NK-92 treated with Interleukin-12 subunit alpha and Interleukin-12 subunit beta, amount 100 ng/mL, for 24 hours (cell line): ENCODE data around the gene EEF1AKMT1.

Source experiments
- DNase-seq: peaks from one replicate; lab custom pipeline; 2025; lab: John Stamatoyannopoulos, UW

The EEF1AKMT1 gene

DNA sequence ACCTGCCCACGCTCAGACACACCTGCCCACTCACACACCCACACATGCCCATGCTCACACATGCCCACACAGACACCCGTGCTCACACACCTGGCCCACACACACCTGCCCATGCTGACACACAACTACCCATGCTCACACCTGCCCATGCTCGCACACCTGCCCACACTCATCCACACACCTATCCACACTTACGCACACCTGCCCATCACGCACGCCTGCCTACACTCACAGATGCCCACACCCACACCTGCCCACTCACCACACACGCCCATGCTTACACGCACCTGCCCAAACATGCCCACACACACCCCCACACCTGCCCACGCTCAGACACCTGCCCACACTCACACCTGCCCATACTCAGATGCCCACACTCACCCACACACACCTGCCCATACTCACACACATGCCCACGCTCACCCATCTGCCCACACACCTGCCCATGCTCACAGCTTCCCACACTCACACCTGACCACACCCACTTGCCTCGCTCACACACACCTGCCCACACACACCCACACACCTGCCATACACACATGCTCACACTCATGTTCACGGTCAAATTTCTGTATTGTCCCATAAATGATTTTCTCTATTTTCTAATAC is 54.7 kb downstream of the EEF1AKMT1 start:
- DNase-seq = no peak

GRCh38 chr13:20717581-20718542 is 55.9 kb downstream of the EEF1AKMT1 start:
- DNase-seq = no peak

GRCh38 chr13:20716951-20717350 is 56.8 kb downstream of the EEF1AKMT1 start:
- DNase-seq = no peak

GRCh38 chr13:20715330-20715712 is 58.4 kb downstream of the EEF1AKMT1 start:
- no peak for DNase-seq

DNA sequence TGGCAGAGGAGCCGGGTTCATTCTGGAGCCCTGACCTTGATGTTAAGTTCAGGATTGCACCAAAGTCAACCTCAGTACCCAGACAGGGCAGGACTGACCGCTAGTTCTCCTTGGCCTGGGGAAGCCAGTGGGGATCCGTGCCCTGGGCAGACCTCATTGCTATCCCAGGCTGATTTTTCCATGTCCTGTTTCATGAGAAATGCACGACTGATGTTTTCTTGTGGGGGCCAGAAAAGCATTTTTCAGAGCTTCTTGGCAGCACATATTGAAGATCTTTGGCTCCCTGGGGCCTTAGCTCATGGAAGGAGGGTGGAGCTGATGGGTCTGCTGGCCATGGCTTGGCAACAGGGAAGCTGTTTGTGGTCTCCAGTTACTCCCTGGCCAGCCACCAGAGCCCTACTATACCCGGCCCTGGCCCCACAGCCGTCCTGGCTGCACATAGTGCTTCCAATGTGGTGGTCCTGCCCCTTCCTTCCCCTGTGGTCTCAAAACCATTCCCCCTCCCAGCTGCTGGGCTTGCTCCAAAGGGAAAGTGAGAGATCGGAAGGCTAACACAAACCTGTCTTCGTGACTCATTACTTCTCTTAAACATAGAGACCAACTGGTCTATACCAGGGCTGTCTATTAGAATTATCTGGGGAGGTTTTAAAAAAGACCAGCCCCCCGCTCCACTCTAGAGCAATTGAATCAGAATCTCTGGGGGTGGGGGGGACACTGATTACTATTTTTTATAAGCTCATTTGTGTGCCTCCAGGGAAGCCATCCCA is 59.0 kb downstream of the EEF1AKMT1 start:
- no peak for DNase-seq

GRCh38 chr13:20714161-20714560 is 59.6 kb downstream of the EEF1AKMT1 start:
- no peak for DNase-seq

GRCh38 chr13:20713751-20714150 is 60.0 kb downstream of the EEF1AKMT1 start:
- no peak for DNase-seq

GRCh38 chr13:20713014-20713376 is 60.8 kb downstream of the EEF1AKMT1 start:
- no peak for DNase-seq

- DNase-seq = no peak
Measured at GRCh38 chr13:20711301-20712044, 62.3 kb downstream of the EEF1AKMT1 start.

- DNase-seq = no peak
Measured at GRCh38 chr13:20709782-20710181, 64.0 kb downstream of the EEF1AKMT1 start.

DNA sequence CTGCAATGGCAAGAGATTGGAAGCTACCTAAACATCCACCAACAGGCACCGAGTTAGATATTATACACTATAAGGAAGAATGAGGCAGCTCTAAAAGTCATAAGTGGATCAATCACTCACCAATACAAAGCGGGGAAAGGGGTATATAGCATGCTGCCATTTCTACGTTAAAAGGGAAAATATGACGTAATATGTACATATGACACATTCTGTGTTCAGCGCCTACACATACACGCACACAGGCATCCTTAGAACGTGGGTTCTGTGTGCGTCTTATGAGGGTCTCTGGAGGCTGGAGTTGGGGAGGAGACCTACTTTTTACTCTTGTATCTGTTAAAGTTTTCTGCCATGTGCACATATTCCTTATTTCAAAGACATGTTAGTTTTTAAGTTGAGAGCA is 64.4 kb downstream of the EEF1AKMT1 start:
- no peak for DNase-seq

GRCh38 chr13:20708216-20708615 is 65.5 kb downstream of the EEF1AKMT1 start:
- DNase-seq = no peak

GRCh38 chr13:20706661-20707060 is 67.1 kb downstream of the EEF1AKMT1 start:
- DNase-seq = no peak

GRCh38 chr13:20704459-20705069 is 69.2 kb downstream of the EEF1AKMT1 start:
- no peak for DNase-seq

DNA sequence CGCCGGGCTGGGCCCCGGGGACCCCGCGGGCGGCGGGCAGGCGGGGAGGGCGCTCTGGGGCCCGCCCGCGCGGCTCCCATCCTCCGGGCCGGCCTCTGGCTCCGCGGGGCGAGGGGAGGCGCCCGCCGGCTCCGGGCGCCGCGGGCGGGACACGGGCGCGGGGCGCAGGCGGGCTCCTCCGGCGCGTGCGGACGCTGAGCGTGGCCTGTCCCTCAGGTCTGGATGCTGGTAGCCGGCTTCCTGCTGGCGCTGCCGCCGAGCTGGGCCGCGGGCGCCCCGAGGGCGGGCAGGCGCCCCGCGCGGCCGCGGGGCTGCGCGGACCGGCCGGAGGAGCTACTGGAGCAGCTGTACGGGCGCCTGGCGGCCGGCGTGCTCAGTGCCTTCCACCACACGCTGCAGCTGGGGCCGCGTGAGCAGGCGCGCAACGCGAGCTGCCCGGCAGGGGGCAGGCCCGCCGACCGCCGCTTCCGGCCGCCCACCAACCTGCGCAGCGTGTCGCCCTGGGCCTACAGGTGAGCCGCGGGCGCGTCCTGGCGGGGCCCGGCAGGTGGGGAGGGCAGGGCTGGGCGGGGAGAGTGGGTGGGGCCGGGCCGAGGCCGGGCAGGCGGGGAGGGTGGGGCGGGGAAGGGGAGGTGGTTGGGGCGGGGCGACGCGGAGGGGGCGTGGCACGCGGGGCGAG is 69.8 kb downstream of the EEF1AKMT1 start:
- peak; percentile 82 for DNase-seq

DNA sequence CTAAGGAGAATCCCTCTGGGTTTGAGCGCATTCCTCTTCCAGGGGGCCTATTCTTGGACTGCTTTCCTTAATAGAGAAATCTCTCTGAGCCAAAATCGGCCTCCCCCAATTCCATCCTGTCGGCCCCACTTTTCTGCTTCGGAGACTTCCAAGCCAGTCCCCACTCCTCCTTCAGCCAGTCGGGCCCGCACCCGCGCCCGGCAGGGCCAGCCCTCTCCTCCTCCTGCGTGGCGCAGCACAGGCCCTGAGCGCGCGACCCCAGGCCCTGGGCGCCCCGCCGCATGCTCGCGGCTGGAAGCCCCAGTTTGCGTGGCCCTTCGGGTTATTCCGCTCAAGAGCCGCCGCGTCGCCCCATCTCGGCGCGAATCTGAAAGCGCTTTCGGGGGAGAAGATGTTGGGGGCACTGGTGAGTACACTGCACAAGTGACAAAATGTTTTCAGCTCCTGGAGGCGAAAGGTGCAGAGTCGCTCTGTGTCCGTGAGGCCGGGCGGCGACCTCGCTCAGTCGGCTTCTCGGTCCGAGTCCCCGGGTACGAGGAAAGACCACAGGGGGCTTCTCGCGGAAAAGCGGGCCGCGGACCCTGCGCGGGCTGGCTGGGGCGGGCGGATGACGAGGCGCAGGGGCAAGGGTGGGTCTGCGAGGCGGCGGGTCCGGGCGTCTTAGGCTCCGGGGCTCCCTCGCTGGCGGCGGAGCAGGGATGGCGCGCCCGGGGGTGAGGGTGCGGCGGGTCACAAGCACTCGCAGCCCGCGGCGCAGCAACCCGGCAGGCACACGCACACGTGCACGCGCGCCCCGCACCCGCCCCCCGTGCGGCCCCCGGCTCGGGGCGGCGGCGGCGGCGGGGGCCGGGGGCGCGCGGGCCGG is 70.6 kb downstream of the EEF1AKMT1 start, which contains the start of gene IL17D:
Gene IL17D (plus strand): TSS at position 785 of the 865 bp plus-strand sequence. CDS start 303 bp downstream, outside the sequence.
- peak; percentile 55 for DNase-seq

DNA sequence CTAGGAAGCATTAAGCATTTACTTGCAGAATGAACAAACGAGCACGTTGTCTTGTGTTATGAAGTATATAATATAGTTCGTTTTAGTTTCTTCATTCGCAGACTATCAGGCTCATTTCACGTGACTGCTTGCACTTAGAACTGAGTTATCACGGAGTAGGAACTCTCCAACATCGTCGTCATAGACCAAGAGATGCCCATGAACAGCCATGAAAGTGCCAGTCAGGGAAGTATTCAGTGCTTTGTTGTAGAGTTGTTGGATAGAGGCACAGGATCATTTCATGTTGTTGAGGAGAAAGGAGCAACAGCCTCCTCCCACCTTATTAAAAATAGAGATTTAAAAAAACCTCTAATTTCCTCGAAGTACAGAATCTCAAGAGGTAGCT is 71.2 kb downstream of the EEF1AKMT1 start:
- no peak for DNase-seq

- no peak for DNase-seq
Measured at GRCh38 chr13:20701461-20701860, 72.3 kb downstream of the EEF1AKMT1 start.

- no peak for DNase-seq
Measured at GRCh38 chr13:20700288-20700687, 73.5 kb downstream of the EEF1AKMT1 start.

- no peak for DNase-seq
Measured at GRCh38 chr13:20699715-20700114, 74.0 kb downstream of the EEF1AKMT1 start.
